GM18526 (cell line): ENCODE data around the gene PIP5K1B.

Source experiments
- POLR2A ChIP-seq: IDR thresholded peaks from 3 replicates; pipeline ENCODE4 v1.6.1; 2011; ENCODE audit not compliant: insufficient read length; ENCODE audit errors: extremely low read depth

PIP5K1B gene

DNA sequence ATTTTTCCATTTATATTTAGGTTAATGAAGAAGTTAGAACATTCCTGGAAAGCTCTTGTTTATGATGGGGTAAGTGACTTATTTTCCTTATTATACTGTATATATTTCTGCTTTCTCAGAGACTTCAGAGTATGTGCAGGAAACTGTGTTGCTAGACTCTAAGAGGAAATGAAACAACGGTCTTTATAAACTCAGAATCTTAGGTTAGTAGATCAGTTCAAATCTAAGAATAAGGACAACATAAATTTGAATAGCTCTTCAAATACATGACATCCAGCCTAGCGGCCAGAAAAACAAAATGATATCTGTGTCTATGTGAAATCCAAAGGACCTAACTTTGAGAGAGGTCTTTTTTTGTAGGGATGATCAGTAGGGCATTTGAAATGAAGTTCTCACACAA lies 214.6 kb downstream of the PIP5K1B start:
- no peak for TF ChIP-seq POLR2A

DNA sequence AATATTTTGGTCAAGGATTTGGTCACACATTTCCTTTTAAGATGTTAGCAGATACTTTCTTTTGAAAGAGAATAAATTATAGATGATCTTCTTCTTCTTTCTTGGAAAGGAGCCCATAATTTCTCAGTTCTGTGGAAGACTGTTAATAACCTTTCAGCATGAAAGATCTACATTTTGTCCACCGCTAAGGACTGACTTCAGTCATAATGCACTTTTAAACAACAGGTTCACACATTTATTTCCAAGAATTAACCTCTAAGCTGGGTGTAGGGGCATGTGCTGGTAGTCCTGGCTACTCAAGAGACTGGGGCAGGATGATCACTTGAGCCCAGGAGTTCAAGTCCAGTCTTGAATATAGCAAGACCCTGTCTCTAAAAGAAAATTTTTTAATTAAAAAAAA lies 215.9 kb downstream of the PIP5K1B start:
- TF ChIP-seq POLR2A = no peak

DNA sequence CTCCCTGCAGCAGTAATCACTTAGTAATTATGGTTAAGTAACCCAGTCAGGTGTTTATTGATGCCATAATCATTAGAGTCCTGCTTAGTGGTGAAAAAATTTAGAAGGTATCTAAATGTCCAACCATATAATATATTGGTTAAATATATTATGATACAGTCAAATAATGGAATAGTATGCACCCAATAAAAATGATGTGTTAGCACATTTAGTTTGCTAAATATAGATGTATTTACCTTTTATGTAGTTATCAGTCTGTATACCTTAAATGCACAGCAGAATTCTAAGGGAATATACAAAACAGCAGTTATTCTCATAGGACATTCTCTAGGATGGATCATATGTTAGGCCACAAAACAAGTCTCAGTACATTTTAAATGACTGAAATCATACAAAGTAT lies 218.4 kb downstream of the PIP5K1B start:
- TF ChIP-seq POLR2A = no peak

DNA sequence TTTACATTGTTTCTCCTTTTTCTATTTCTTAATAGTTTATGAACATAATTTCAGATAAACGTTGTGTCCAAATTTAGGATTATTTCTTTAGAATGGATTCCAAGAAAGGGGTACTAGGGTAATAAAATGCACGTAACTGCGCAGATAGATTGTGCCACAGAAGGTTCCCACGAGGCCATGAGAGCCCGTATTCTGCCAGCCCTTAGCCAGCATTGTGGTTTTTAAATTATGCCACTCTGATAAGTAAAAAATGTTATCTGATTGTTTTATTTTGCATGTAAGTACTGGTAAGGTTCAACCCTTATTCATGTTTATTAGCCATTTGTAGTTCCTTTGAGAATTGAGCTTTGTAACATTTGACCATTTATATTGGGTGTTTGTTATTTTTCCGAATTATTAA lies 220.1 kb downstream of the PIP5K1B start:
- TF ChIP-seq POLR2A = no peak

DNA sequence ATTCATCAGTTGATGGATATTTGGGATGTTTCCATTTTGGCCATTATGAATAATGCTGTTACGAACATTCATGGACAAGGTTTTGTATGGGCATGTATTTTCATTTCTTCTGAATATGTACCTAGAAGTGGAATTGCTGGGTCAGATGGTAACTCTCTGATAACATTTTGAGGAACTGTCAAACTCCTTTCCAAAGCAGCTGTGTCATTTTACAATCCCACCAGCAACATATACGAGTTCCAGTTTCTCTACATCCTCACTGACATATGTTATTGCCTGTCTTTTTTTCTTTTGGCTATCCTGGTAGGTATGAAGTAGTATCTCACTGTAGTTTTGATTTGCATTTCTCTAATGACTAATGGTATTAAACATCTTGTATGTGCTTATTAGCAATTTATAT lies 222.1 kb downstream of the PIP5K1B start:
- no peak for TF ChIP-seq POLR2A

DNA sequence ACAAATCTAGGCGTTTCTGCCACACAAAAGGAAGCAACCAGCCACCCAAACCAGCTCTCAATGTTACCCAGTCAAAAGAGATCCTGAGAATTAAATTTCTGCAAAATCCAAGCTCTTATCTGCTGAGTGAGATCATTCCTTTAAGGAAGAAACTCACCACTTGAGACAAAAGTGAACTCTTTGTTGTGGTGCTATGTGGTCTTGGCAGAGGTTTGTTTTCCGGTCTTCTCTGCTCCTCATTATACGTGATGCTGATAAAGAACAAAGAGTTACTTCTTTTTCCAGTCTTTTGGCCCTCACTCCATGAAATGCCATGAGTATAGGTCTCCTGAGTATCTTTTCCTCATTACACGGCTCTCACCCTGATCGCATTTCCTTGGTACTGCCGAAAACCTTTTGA lies 226.8 kb downstream of the PIP5K1B start:
- TF ChIP-seq POLR2A = no peak

DNA sequence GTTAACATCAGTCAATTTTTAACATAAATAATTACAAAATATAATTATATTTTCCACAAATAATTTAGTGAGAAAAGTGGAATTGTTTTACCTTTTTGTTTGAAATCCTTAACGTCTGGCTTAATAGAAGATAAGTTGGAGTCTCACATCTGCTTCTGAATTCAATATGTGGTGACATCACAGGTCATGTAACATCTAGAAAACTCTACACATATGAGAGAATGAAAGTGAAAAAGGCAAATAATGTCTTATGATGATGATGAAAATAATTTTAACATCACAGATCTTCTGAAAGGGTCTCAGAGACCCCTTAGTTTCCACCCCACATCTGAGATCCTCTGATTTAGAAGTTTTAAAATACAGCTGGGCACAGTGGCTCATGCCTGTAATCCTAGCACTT lies 227.4 kb downstream of the PIP5K1B start:
- TF ChIP-seq POLR2A = no peak

DNA sequence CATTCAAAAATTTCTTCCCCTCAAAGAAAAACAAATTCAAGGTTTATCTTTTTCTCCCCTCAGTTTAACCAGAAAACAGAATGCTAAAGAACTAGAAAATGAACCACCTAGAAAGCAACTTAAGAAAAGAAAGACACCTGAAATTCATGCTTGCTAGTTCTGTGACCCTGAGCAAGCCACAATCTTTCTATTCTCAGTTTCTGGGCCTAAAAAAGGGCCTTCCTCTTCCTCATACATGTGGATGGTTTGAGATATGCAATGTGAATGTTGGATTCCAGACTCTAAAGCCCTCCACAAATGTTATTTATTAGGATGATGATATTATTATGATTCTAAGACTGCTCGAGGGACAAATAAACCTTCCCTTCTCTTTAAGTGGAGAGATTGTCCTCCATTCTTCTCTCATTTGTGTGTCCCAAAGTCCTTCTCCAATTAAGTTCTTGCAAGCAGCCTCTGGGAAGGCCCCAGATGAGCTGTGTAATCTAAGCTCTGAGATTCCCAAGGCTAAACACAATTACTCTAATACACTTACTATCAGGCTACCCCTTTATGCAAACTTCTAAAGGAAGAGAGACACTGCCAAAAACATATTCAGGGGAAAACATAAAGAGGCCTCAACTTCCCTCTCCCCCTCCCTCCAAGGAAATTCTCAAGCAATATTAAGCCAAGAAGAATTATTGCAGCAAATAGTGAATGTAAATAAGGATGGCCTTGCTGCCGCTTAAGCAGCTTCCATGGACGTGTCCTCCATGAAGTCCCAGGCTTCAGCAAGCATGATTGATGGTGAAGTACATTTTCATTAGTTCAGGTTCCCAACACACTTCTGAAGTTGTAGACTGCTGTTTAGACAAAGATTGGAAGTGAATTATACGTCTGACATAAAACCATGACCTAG lies 228.6 kb downstream of the PIP5K1B start:
- TF ChIP-seq POLR2A = no peak

DNA sequence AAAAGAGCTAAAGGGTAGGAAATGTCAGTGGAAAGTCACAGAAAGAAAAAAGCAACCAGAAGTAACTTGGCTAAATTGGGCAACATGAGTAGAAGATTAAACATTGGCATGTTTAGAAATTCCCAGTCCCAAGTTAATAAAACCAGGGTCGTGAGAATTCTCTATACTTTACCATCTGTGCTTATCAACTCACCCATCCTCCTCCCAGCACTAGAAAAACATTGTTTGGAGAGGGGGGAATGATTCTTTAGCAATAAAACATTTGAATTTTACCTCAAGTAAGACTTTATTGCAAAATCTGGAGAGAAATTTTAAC lies 229.2 kb downstream of the PIP5K1B start:
- no peak for TF ChIP-seq POLR2A

DNA sequence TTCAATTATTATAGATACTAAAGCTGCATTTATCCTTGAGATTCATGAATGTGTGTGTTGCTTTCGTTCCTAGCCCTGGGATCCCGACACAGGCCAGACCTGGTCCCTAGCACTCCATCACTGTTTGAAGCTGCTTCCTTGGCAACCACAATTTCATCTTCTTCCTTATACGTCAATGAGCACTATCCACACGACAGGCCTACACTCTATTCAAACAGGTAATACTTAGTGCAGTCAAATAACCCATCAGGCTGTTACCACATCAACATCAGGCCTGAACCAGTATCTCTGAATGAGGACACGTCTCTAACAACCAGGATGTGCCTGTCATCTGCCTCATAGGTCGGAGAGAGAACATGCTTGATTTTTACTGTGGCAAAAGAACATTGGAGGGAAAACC lies 235.5 kb downstream of the PIP5K1B start:
- TF ChIP-seq POLR2A = no peak

DNA sequence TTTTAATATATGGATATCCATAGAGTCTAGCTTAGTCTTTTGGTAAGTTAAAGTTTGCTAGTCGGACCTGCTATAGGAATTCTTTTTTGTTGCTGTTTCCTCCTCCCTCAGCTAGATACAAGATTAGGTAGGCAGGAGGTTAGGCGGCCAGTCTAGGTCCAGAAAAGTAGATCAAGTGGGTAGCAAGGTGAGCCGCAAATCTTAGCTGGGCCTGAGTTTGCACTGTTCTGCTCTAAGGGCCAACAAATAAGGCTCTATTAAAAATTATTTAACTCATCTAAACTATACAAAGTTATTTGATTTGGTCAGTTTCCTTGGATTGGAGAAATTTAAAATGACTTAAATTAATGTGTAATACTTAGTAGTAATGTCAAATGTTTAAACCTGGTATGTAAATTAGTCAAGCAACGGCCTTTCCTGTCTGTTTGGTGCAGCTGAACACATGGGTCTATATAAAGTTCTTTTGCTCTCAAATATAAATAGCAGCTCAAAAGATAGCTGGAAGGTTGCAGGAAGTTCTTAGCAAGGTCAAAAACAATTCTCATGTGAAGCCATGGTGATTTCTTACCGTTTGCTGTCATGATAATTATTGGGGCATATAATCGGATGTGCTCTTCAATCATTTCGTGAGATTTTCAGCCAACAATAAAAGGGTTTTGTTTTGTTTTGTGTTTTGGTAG lies 236.9 kb downstream of the PIP5K1B start:
- no peak for TF ChIP-seq POLR2A

DNA sequence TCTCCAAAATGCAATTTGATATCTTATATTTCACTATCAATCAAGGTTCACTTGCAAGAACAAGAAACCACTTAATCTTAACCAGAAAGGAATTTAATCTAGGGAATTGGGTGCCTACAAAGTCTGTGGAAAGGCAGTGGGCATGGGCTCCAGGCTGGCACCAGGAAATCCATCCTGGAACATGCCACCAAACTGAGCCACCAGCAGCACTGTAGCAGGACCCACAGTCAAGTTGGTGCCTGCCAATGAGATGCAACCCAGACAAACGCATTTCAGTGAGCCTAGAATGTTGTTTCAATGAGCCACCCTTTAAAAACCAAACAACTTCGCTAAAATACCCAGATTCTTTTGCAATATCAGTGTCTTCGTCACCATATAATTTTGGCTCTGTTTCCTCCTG lies 237.8 kb downstream of the PIP5K1B start:
- TF ChIP-seq POLR2A = no peak

DNA sequence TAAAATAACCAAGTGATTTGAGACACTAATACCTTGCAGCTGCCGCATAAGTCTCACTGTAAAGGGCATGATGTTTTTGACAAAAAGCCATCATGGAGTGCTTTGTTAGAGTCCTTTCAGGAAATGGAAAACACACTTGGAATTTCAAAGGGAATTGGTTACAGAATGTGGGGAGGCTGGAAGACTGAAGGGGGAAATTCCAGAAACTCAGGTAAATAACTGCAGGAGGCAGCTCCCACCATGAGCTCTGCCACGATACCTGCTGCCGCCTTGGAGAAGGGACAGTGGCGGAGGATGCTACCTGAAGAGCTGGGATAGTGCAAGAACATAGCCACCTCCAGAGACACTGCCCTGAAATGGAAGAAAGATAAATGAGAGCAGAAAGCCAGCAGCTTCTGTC lies 242.0 kb downstream of the PIP5K1B start:
- TF ChIP-seq POLR2A = no peak

DNA sequence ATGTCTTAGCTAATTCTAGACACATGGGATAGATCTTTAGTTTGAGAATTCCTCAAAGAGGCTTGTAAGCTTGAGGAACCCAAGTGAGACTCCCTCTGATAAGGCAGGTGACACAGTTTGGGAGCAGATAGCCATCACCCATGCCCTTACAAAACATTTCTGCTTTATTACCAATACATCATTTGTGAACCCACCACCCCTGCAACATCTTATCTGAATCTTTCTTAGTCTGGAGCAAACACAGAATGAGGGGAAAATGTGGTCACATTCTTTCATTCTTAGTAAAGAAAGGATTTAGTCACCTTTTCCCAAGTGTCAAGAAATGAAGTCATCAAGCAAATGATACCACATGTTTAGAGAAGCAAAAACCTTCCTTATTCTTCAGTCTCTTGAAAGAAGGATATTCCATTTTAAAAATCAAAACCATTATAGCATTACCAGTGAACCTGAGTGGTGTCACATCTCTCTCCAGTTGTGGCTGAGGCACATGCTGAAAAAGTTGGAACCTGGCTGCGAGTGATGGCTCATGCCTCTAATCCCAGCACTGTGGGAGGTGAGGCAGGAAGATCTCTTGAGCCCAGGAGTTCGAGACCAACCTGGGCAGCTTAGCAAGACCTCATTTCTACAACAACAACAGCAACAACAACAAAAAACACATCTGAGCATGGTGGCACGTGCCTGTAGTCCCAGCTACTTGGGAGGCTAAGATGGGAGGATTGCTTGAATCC lies 243.0 kb downstream of the PIP5K1B start:
- no peak for TF ChIP-seq POLR2A

DNA sequence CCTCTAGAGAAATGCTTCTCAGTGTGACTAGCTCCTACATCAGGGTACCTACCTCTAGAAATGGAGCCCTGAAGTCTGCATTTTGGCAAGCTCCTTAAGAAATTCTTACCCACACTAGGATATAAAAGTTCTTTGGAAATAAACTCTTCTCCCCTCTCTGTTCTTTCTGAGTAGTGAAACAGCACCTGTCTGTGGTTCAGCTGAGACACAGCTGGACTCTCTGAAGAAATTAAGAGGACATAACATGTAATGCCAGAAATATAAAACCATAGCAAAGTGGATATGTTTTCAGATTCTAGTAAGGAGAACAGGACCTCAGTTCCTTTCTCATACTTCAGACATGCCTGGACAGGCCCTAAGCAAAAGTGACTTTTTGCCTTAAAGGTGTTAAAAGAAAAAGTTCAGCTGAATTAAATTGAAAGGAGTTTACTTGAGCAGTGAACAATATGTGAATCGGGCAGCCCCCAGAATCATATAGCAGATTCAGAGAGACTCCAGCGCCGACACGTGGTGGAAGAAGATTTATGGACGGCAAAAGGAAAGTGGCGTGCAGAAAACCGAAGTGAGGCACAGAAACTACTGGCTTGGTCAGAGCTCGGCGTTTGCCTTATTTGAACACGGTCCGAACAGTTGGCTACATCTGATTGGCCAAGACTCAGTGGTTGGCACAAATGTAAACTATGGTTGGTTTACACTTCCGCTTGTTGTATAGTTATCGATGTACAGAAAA lies 244.4 kb downstream of the PIP5K1B start:
- no peak for TF ChIP-seq POLR2A

DNA sequence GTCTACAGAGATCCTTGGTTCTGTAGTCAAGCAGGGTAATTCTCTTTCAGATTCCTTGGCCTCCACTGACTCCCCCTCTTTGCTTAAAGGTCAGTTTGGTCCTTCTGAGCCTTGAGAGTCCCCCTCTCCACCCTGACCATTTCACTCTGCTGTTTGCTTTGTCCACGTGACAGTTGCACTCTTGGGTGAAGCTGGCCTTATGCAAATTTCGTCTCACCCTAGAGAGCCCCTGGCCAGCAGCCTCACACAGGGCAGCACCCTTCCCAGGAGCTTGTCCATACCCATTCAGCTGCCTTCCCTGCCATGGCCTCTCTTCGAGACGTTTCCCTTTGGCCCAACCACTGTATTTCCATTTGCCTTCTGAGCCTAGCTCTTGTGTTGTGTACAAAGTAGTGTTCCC lies 245.1 kb downstream of the PIP5K1B start:
- no peak for TF ChIP-seq POLR2A

DNA sequence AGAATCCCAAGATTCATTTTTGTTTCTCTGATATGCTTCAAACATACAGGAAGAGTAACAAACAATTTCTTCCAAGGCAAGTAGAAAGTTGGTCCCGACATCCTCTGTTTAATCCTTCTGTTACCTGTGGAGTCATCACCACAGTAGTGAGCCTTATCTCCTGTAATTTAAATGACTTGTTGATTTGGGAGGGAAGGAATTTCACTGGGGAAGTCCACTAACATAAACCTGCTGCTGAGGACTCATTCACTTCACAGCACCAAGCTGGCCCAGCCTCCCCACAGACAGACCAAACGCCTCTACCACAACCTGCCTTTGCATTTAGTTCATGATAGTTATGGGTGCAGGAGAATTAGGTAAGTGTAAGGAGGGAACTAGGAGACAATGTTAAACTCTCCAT lies 245.6 kb downstream of the PIP5K1B start:
- TF ChIP-seq POLR2A = no peak
